Mesangial cell (primary cell): ENCODE measurements around the gene CARD18. TPM values are rescaled to one million over a fixed set of nuclear protein-coding genes. Genes with fewer than 3 reads are reported as not detected.

Experiments
- total RNA-seq: library from RNA; depleted of rRNA; stranded (reverse); fragments of >200 nt; gene quantifications from 2 replicates; pipeline ENCODE4 v1.2.3, GENCODE V29; 2015

Gene CARD18
- total RNA-seq = not detected in 2 replicates

GRCh38 chr11:105139669-105140068 is at the start of gene CARD18:
Gene CARD18 (minus strand): TSS chr11:105139769. CDS start chr11:105139726, 43 bp downstream.

Other genes starting within 250 kb of the CARD18 start
- not detected in 2 replicates for gene CASP12, start 241.3 kb downstream of the CARD18 start, total RNA-seq
- gene CASP4, start 171.2 kb downstream of the CARD18 start, total RNA-seq = 21.3 and 21.5 TPM in 2 replicates
- not detected in 2 replicates for gene CASP5, start 116.6 kb downstream of the CARD18 start, total RNA-seq
- 0.38 TPM in 1 of 2 replicates, not detected in the other for gene CASP1, start 104.6 kb downstream of the CARD18 start, total RNA-seq
- not detected in 2 replicates for gene CARD16, start 94.4 kb downstream of the CARD18 start, total RNA-seq